OCI-M2 (cell line): ENCODE measurements around the gene PAIP2B.
A peak's percentile ranks its signal among the peaks of the same experiment; 100 is the strongest.
"Not testable (repeated sequence)": the region's sequence is repeated elsewhere in the genome, so short reads cannot be mapped to it uniquely, and the experiment has no call there.

Experiments used
- DNase-seq: peaks from one replicate; lab custom pipeline; 2025; ENCODE audit not compliant: unreplicated experiment; lab: John Stamatoyannopoulos, UW

Gene PAIP2B

GRCh38 chr2:71226965-71227560 is at the start of gene PAIP2B:
Gene PAIP2B (minus strand): TSS chr2:71227103. CDS start chr2:71202589, 24,514 bp downstream.
- peak; percentile 96 for DNase-seq

- DNase-seq: no peak
These were observed 49.0 kb upstream of the PAIP2B start for GRCh38 chr2:71275939-71276310.

- no peak for DNase-seq
These were observed 42.7 kb upstream of the PAIP2B start for GRCh38 chr2:71269511-71270090.

GRCh38 chr2:71263386-71263785 is 36.5 kb upstream of the PAIP2B start:
- no peak for DNase-seq

- DNase-seq: no peak
These were observed 34.6 kb upstream of the PAIP2B start for GRCh38 chr2:71261534-71261933.

- no peak for DNase-seq
These were observed 29.5 kb upstream of the PAIP2B start for GRCh38 chr2:71256421-71256820.

GRCh38 chr2:71254776-71255175 is 27.9 kb upstream of the PAIP2B start:
- no peak for DNase-seq

- DNase-seq: no peak
These were observed 27.2 kb upstream of the PAIP2B start for GRCh38 chr2:71254078-71254477.

- no peak for DNase-seq
These were observed 26.6 kb upstream of the PAIP2B start for GRCh38 chr2:71253476-71253875.

- DNase-seq: no peak
These were observed 26.0 kb upstream of the PAIP2B start for GRCh38 chr2:71252862-71253261.

- DNase-seq: no peak
These were observed 24.0 kb upstream of the PAIP2B start for GRCh38 chr2:71250935-71251334.

GRCh38 chr2:71244302-71244660 is 17.4 kb upstream of the PAIP2B start:
- no peak for DNase-seq

- DNase-seq: no peak
These were observed 16.9 kb upstream of the PAIP2B start for GRCh38 chr2:71243634-71244301.

- no peak for DNase-seq
These were observed 13.9 kb upstream of the PAIP2B start for GRCh38 chr2:71240794-71241193.

- DNase-seq: no peak
These were observed 11.2 kb upstream of the PAIP2B start for GRCh38 chr2:71238089-71238488.

- DNase-seq: no peak
These were observed 9.2 kb upstream of the PAIP2B start for GRCh38 chr2:71235930-71236587.

- DNase-seq: not testable (repeated sequence)
These were observed 6.2 kb upstream of the PAIP2B start for GRCh38 chr2:71233072-71233471.

GRCh38 chr2:71226096-71226964 is 573 bp downstream of the PAIP2B start:
- no peak for DNase-seq

- DNase-seq: no peak
These were observed 2.0 kb downstream of the PAIP2B start for GRCh38 chr2:71224935-71225334.

GRCh38 chr2:71224457-71224856 is 2.4 kb downstream of the PAIP2B start:
- no peak for DNase-seq

GRCh38 chr2:71223767-71224333 is 3.1 kb downstream of the PAIP2B start:
- no peak for DNase-seq
